ENCODE results near the gene NAA20. TPM values are rescaled to one million over a fixed set of nuclear protein-coding genes. Genes with fewer than 3 reads are reported as not detected.

NAA20 gene
- total and polyA plus RNA-seq, 9 of the 15 experiments (the other 6 are each of a cell fraction or from before 2014, with no cell fraction given) = 51.4 to 361 (median 84.6) TPM

DNA sequence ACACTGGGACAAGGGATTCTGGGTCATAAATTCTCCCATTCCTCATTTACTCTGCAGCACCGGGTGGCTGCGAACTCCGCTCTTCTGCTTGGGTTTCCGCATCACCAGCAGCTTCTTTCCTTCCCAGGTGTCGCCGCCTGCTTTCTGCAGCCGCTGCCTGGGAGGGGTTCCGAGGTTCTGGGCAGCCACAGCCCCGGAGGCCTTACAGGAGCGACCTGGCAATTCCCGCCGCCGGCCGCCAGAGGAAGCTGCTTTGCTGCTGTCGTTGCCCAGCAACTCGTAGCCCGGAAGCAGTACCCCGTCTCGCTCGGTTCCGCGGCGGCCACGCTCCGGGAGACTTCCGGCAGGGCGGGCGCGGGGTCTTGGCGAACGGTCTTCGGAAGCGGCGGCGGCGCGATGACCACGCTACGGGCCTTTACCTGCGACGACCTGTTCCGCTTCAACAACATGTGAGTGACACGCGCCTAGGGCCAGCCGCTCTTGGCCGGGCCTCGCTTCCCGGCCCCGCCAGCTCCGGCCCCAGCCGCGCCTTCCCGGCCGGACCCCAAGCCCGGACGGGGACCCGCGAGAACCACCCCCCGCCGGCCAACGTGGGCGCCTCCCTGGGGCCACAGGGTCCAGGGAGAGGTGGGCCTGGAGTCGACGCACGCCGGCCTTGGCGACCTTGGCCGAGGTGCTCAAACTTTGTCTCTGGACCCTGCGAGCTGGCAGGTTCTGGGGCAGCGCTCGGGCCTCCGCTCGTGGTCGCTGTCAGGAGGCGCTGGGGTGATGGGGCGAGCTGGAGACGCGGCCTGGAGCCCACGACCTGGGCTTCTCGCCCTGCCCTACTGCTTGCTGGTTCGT lies at the start of gene NAA20 (continued):
- TF ChIP-seq MAFF (IDR thresholded peaks at IDR 0.05; ENCODE audit: low read length) = no peak

GRCh38 chr20:19967445-19967844 lies 49.7 kb upstream of the NAA20 start:
- 2% methylated on average over 5 of the region's 5 CpGs for WGBS (ENCODE audit: insufficient coverage, low coverage, missing lambda C conversion rate)
- no peak for ATAC-seq
- Histone ChIP-seq H3K4me2 (ENCODE audit: insufficient read depth, low read length) (no peak overlapping the region), H3K4me1 (replicated peaks in 1 of 2; ENCODE audit: control insufficient read depth in 2 of 2, insufficient read depth in 2 of 2, low read length in 2 of 2) (no peaks in the 10 kb centered on the region), H3K9ac (ENCODE audit: insufficient read depth in 1 of 2, low read depth in 2 of 2, low read length in 2 of 2) (no peak overlapping the region), H2AFZ (ENCODE audit: low read depth, low read length) (no peak overlapping the region), H3K4me3 (no peak overlapping the region), H3K79me2 (ENCODE audit: control insufficient read depth, insufficient read depth, low read length) (no peaks in the 10 kb centered on the region), H3K9me3 (replicated peaks; ENCODE audit: control insufficient read depth, insufficient read depth, low read depth, low read length) (no peaks in the 10 kb centered on the region), H3K9me1 (ENCODE audit: control insufficient read depth, insufficient read depth, low read length) (no peaks in the 10 kb centered on the region), H4K20me1 (replicated peaks; ENCODE audit: control insufficient read depth, insufficient read depth, low read length) (no peaks in the 10 kb centered on the region), H3K27ac (ENCODE audit: extremely low read depth, low read depth, low read length) (no peak overlapping the region), H3K36me3 (ENCODE audit: control insufficient read depth, insufficient read depth, low read length) (no peaks in the 10 kb centered on the region), H3K27me3 (ENCODE audit: control insufficient read depth in 2 of 2, insufficient read depth in 2 of 2, low read length in 2 of 2) (peaks cover 8 to 12% of the 10 kb centered on the region in 2 experiments)
- ChIA-PET POLR2A (interaction anchor here (0.6 kb wide), 1 partner anchor 8 kb away, joined by 3 read pairs; no protein-coding TSS in a partner anchor), CTCF (ENCODE audit: low intra/inter-chr PET ratio) (no interaction called here)
- intact Hi-C loops (cut with micrococcal nuclease) (no loop called here), in situ Hi-C loops (cut with MboI) (no loop called here)
- BruUV-seq (replicated peaks) = no TSS peak
- no peak for FAIRE-seq
- DNase-seq (ENCODE audit: extremely low read depth in 1 of 4, low spot score in 3 of 4) = no peak
- TF ChIP-seq HNRNPL (IDR thresholded peaks at IDR 0.05; ENCODE audit: low read depth, low read length) (no peak), RBM15 (IDR thresholded peaks at IDR 0.05; ENCODE audit: insufficient read depth, low read length) (no peak), KLF13 (tag; IDR thresholded peaks at IDR 0.05; ENCODE audit: borderline replicate concordance, low read depth) (no peak), HES1 (IDR thresholded peaks at IDR 0.05; ENCODE audit: low read depth) (no peak), ZNF655 (CRISPR knock-in tag; IDR thresholded peaks at IDR 0.05) (no peak), PHF21A (IDR thresholded peaks at IDR 0.05; ENCODE audit: borderline replicate concordance, low read depth) (no peak), SMC3 (conservative IDR thresholded peaks at IDR 0.05; ENCODE audit: insufficient read depth, low read depth, low read length) (no peak), SMAD1 (IDR thresholded peaks at IDR 0.05; ENCODE audit: low read depth, low read length, partially characterized antibody) (no peak), ZBTB11 (CRISPR knock-in tag; IDR thresholded peaks at IDR 0.05) (no peak), TBP (optimal IDR thresholded peaks at IDR 0.05; ENCODE audit: low read depth, low read length) (no peak), DACH1 (IDR thresholded peaks at IDR 0.05; ENCODE audit: partially characterized antibody) (no peak), EGR1 (conservative IDR thresholded peaks at IDR 0.05) (no peak), RAD21 (CRISPR knock-in tag; conservative IDR thresholded peaks at IDR 0.05 in 1 of 2, IDR thresholded peaks at IDR 0.05 in 1 of 2) (no peak)

Data from K562 (cell line).